ENCODE measurements around the gene SORCS2.

The SORCS2 gene

GRCh38 chr4:7323872-7324650 is 131.7 kb downstream of the SORCS2 start:
- TF ChIP-seq CTCF (IDR thresholded peaks at IDR 0.05; ENCODE audit: low read depth, low read length): no peak
- no peak overlapping the region for H3K4me3 ChIP-seq (ENCODE audit: low read depth, low read length)

- H3K4me3 ChIP-seq (ENCODE audit: low read depth, low read length): no peak overlapping the region
- no peak for TF ChIP-seq CTCF (IDR thresholded peaks at IDR 0.05; ENCODE audit: low read depth, low read length)
These were observed 132.3 kb downstream of the SORCS2 start for GRCh38 chr4:7324651-7325121.

- no peak for TF ChIP-seq CTCF (IDR thresholded peaks at IDR 0.05; ENCODE audit: low read depth, low read length)
- H3K4me3 ChIP-seq (ENCODE audit: low read depth, low read length): no peak overlapping the region
These were observed 133.2 kb downstream of the SORCS2 start for GRCh38 chr4:7325541-7325940.

- no peak for TF ChIP-seq CTCF (IDR thresholded peaks at IDR 0.05; ENCODE audit: low read depth, low read length)
- no peak overlapping the region for H3K4me3 ChIP-seq (ENCODE audit: low read depth, low read length)
These were observed 134.0 kb downstream of the SORCS2 start for GRCh38 chr4:7326306-7326692.

- no peak for TF ChIP-seq CTCF (IDR thresholded peaks at IDR 0.05; ENCODE audit: low read depth, low read length)
- no peak overlapping the region for H3K4me3 ChIP-seq (ENCODE audit: low read depth, low read length)
These were observed 134.5 kb downstream of the SORCS2 start for GRCh38 chr4:7326693-7327340.

- no peak for TF ChIP-seq CTCF (IDR thresholded peaks at IDR 0.05; ENCODE audit: low read depth, low read length)
- no peak overlapping the region for H3K4me3 ChIP-seq (ENCODE audit: low read depth, low read length)
These were observed 135.1 kb downstream of the SORCS2 start for GRCh38 chr4:7327341-7327885.

All from WI38 (cell line).